H1 (cell line): ENCODE results near the gene GAPDH. TPM values are rescaled to one million over a fixed set of nuclear protein-coding genes. Genes with fewer than 3 reads are reported as not detected.

ENCODE experiments used
- CTCF ChIA-PET: fragments of 300-600 bp; sonication (Branson Sonifier 250); formaldehyde crosslinking; loops from one replicate; lab custom pipeline; 2021; ENCODE audit not compliant: partially characterized antibody; lab: Charles Lee
- POLR2A ChIA-PET: fragments of 300-600 bp; sonication (Branson Sonifier 250); formaldehyde crosslinking; loops from one replicate; lab custom pipeline; 2021; ENCODE audit warnings: inconsistent platforms; ENCODE audit not compliant: partially characterized antibody; lab: Charles Lee
- DNase-seq, 2 experiments: peaks; one replicate each; pipeline versions ENCODE4 v3.0.0 to v3.0.0-alpha.2; 2010 to 2022; ENCODE audit warnings: low spot score in 2 of 2, low read depth in 1 of 2, mixed read lengths in 1 of 2
- FAIRE-seq: peaks from 2 replicates; lab custom pipeline; 2011; peaks lifted over from hg19 to GRCh38; lab: Jason Lieb, UNC
- H2AFZ ChIP-seq: 2 replicates; pipeline ENCODE4 v1.8.1; 2012; ENCODE audit warnings: low read length, inconsistent platforms
- H2AK5ac ChIP-seq: 2 replicates; pipeline ENCODE4 v1.6.1; 2013; ENCODE audit warnings: low read depth, low read length
- H2BK120ac ChIP-seq: replicated peaks from 2 replicates; pipeline ENCODE3; 2013; ENCODE audit warnings: low read depth, low read length, inconsistent platforms
- H2BK12ac ChIP-seq: 2 replicates; pipeline ENCODE4 v1.6.1; 2013; ENCODE audit warnings: low read depth, low read length
- H2BK15ac ChIP-seq: 2 replicates; pipeline ENCODE4 v1.6.1; 2013; ENCODE audit warnings: low read length
- H2BK20ac ChIP-seq: 2 replicates; pipeline ENCODE4 v1.6.1; 2013; ENCODE audit warnings: low read length
- H2BK5ac ChIP-seq: 2 replicates; pipeline ENCODE4 v1.6.1; 2013; ENCODE audit warnings: low read depth, low read length
- H3K14ac ChIP-seq: 2 replicates; pipeline ENCODE4 v1.6.1; 2013; ENCODE audit warnings: inconsistent platforms; ENCODE audit not compliant: insufficient read length
- H3K18ac ChIP-seq: 2 replicates; pipeline ENCODE4 v1.6.1; 2013; ENCODE audit warnings: low read length; ENCODE audit errors: extremely low read depth
- H3K23ac ChIP-seq: 2 replicates; pipeline ENCODE4 v1.6.1; 2013; ENCODE audit warnings: inconsistent platforms; ENCODE audit not compliant: insufficient read length
- H3K23me2 ChIP-seq: 2 replicates; pipeline ENCODE4 v1.6.1; 2013; ENCODE audit warnings: low read depth, low read length
- H3K27ac ChIP-seq: 2 replicates; pipeline ENCODE4 v1.6.1; 2011; ENCODE audit warnings: low read depth, low read length, inconsistent platforms
- H3K27me3 ChIP-seq, 4 experiments: replicated peaks in 1 of 4; 1 replicate in 1 of 4; 2 replicates in 3 of 4; pipeline versions ENCODE4 v1.6.1 to v1.8.1; 2011 to 2013; ENCODE audit warnings: low read length in 3 of 4, mild to moderate bottlenecking in 3 of 4, inconsistent platforms in 2 of 4, mixed read lengths in 2 of 4, moderate library complexity in 1 of 4; ENCODE audit not compliant: control insufficient read depth in 3 of 4, insufficient read depth in 3 of 4; ENCODE audit errors: extremely low read depth in 1 of 4
- H3K36me3 ChIP-seq, 4 experiments: 2 replicates each; pipeline versions ENCODE4 v1.6.1 to v1.8.1; 2011 to 2013; ENCODE audit warnings: mild to moderate bottlenecking in 4 of 4, low read length in 3 of 4, moderate library complexity in 2 of 4, control low read depth in 1 of 4, inconsistent platforms in 1 of 4; ENCODE audit not compliant: insufficient read depth in 4 of 4, control insufficient read depth in 2 of 4
- H3K4ac ChIP-seq: replicated peaks from 2 replicates; pipeline ENCODE3; 2013; ENCODE audit warnings: low read length, low read depth, mixed read lengths, inconsistent platforms; ENCODE audit not compliant: insufficient read length
- H3K4me1 ChIP-seq, 4 experiments: replicated peaks in 1 of 4; 1 replicate in 1 of 4; 2 replicates in 3 of 4; pipeline versions ENCODE4 v1.6.1 to v1.8.1; 2011 to 2013; ENCODE audit warnings: low read length in 3 of 4, inconsistent platforms in 2 of 4, mixed read lengths in 1 of 4; ENCODE audit not compliant: insufficient read depth in 4 of 4, control insufficient read depth in 3 of 4
- H3K4me2 ChIP-seq, 2 experiments: 2 replicates each; pipeline versions ENCODE4 v1.6.1 to v1.8.1; 2011 to 2013; ENCODE audit warnings: low read depth in 2 of 2, low read length in 2 of 2, control low read depth in 1 of 2, inconsistent platforms in 1 of 2, mild to moderate bottlenecking in 1 of 2; ENCODE audit not compliant: insufficient read depth in 1 of 2
- H3K4me3 ChIP-seq, 4 experiments: fragments of 200-600, 300-600 bp in 1 of 4; sonication (generic), shearing (Covaris generic), sonication (Bioruptor Twin) in 1 of 4; 2 replicates each; pipeline versions ENCODE4 v1.5.1 to v1.8.1; 2011 to 2016; ENCODE audit warnings: low read length in 4 of 4, low read depth in 3 of 4, control low read depth in 2 of 4, inconsistent platforms in 2 of 4, mild to moderate bottlenecking in 2 of 4, mixed read lengths in 1 of 4, moderate library complexity in 1 of 4; ENCODE audit not compliant: insufficient read depth in 2 of 4; ENCODE audit errors: extremely low read depth in 1 of 4
- H3K56ac ChIP-seq: replicated peaks from 2 replicates; pipeline ENCODE3; 2013; ENCODE audit warnings: low read depth, mild to moderate bottlenecking, mixed read lengths, low read length, inconsistent platforms; ENCODE audit not compliant: insufficient read length
- H3K79me1 ChIP-seq: 2 replicates; pipeline ENCODE4 v1.6.1; 2013; ENCODE audit warnings: low read depth, low read length, control low read depth
- H3K79me2 ChIP-seq, 2 experiments: 2 replicates each; pipeline versions ENCODE4 v1.6.1 to v1.8.1; 2012 to 2013; ENCODE audit warnings: low read length in 2 of 2, mild to moderate bottlenecking in 2 of 2, inconsistent platforms in 1 of 2; ENCODE audit not compliant: insufficient read depth in 2 of 2, control insufficient read depth in 1 of 2
- H3K9ac ChIP-seq, 4 experiments: replicated peaks in 1 of 4; 1 replicate in 1 of 4; 2 replicates in 3 of 4; pipeline versions ENCODE4 v1.6.1 to v1.8.1; 2011 to 2013; ENCODE audit warnings: low read depth in 3 of 4, low read length in 3 of 4, control low read depth in 2 of 4, mild to moderate bottlenecking in 2 of 4, moderate library complexity in 2 of 4, inconsistent platforms in 1 of 4; ENCODE audit errors: extremely low read depth in 1 of 4
- H3K9me3 ChIP-seq, 2 experiments: 2 replicates each; pipeline versions ENCODE4 v1.6.1 to v1.8.1; 2012 to 2013; ENCODE audit warnings: mild to moderate bottlenecking in 2 of 2, moderate library complexity in 2 of 2, control low read depth in 1 of 2, inconsistent platforms in 1 of 2, low read depth in 1 of 2, low read length in 1 of 2, mixed read lengths in 1 of 2; ENCODE audit not compliant: insufficient read depth in 2 of 2
- H4K20me1 ChIP-seq, 2 experiments: replicated peaks in 1 of 2; 2 replicates each; pipeline versions ENCODE3 to v1.8.1; 2011 to 2013; ENCODE audit warnings: inconsistent platforms in 2 of 2, low read length in 2 of 2, mild to moderate bottlenecking in 1 of 2; ENCODE audit not compliant: insufficient read depth in 2 of 2, control insufficient read depth in 1 of 2
- H4K5ac ChIP-seq: 2 replicates; pipeline ENCODE4 v1.6.1; 2013; ENCODE audit warnings: low read length, low read depth, mixed read lengths, inconsistent platforms; ENCODE audit not compliant: insufficient read length
- H4K8ac ChIP-seq: 2 replicates; pipeline ENCODE4 v1.8.0; 2013; ENCODE audit warnings: mild to moderate bottlenecking, moderate library complexity, low read length, inconsistent platforms; ENCODE audit not compliant: insufficient read depth; ENCODE audit errors: extremely low read depth
- H4K91ac ChIP-seq: replicated peaks from 2 replicates; pipeline ENCODE3; 2013; ENCODE audit warnings: low read length, mixed read lengths, inconsistent platforms; ENCODE audit not compliant: insufficient read length
- CHD2 ChIP-seq: IDR thresholded peaks from 2 replicates; pipeline ENCODE4 v1.6.1; 2012; ENCODE audit warnings: low read length, improper control_type of control experiment
- CTBP2 ChIP-seq: IDR thresholded peaks from 2 replicates; pipeline ENCODE4 v1.7.0; 2011; ENCODE audit warnings: borderline replicate concordance, mild to moderate bottlenecking, moderate library complexity, mixed read lengths, low read length; ENCODE audit not compliant: insufficient read depth, insufficient read length
- EP300 ChIP-seq, 2 experiments: IDR thresholded peaks; 1 replicate in 1 of 2; 2 replicates in 1 of 2; pipeline ENCODE4 v1.6.1; 2011 to 2012; ENCODE audit warnings: low read depth in 2 of 2, low read length in 2 of 2, mild to moderate bottlenecking in 2 of 2, borderline replicate concordance in 1 of 2, inconsistent platforms in 1 of 2, moderate library complexity in 1 of 2
- GTF2F1 ChIP-seq: IDR thresholded peaks from 2 replicates; pipeline ENCODE4 v1.6.1; 2012; ENCODE audit warnings: low read depth, low read length, improper control_type of control experiment, borderline replicate concordance
- JUND ChIP-seq: IDR thresholded peaks from 2 replicates; pipeline ENCODE4 v1.6.1; 2011; ENCODE audit warnings: mild to moderate bottlenecking, improper control_type of control experiment, low read length
- NRF1 ChIP-seq: IDR thresholded peaks from 2 replicates; pipeline ENCODE4 v1.6.1; 2011; ENCODE audit warnings: mild to moderate bottlenecking, low read depth, low read length, improper control_type of control experiment
- SAP30 ChIP-seq: fragments of 300-600 bp; sonication (generic); IDR thresholded peaks from 2 replicates; pipeline ENCODE4 v1.7.1; 2012; ENCODE audit warnings: low read length, moderate library complexity, mild to moderate bottlenecking, inconsistent platforms; ENCODE audit not compliant: insufficient read depth, insufficient replicate concordance
- TBP ChIP-seq: IDR thresholded peaks from 2 replicates; pipeline ENCODE4 v1.6.1; 2011; ENCODE audit warnings: low read depth, low read length, improper control_type of control experiment
- TEAD4 ChIP-seq: IDR thresholded peaks from 2 replicates; pipeline ENCODE4 v1.6.1; 2012; ENCODE audit warnings: low read depth, low read length, inconsistent platforms, mixed read lengths
- WGBS, 2 experiments: shearing (Covaris generic) in 1 of 2; methylation state at CpG; one replicate each; pipeline versions ENCODE4 v1.1.6 to v1.1.7; 2013 to 2015; ENCODE audit warnings: low lambda C conversion rate in 2 of 2, mixed read lengths in 2 of 2, inconsistent platforms in 1 of 2, low coverage in 1 of 2, missing lambda C conversion rate in 1 of 2; ENCODE audit not compliant: insufficient replicate concordance in 2 of 2, insufficient coverage in 1 of 2, insufficient read length in 1 of 2; ENCODE audit errors: extremely low coverage in 1 of 2, missing lambda C conversion rate in 1 of 2; 5-methylcytosine and 5-hydroxymethylcytosine counted together
- polyA plus RNA-seq, 7 experiments: library from polyadenylated mRNA; depleted of rRNA in 3 of 7; stranded (reverse) in 5 of 7; unstranded in 2 of 7; fragments of >200 nt in 5 of 7; fragments of 200-250 nt in 2 of 7; gene quantifications; 1 replicate in 5 of 7; 2 replicates in 1 of 7; 4 replicates in 1 of 7; pipeline versions ENCODE4 v1.2.1 to v1.2.3, GENCODE V29; 2011 to 2013; ENCODE audit warnings: missing spikeins in 2 of 7, mixed read lengths in 2 of 7
- total RNA-seq: library from RNA; stranded (reverse); fragmentation: NEBNext Ultra II Directional; extraction: Animal tissue kit (Norgen Biotek cat#: 25700); gene quantifications from 2 replicates; pipeline ENCODE4 v1.2.1, GENCODE V29; 2021
- TF ChIP-seq, protein P1 (sequence below): IDR thresholded peaks from 2 replicates; pipeline ENCODE4 v1.6.1; 2011; ENCODE audit warnings: low read depth, mild to moderate bottlenecking, low read length; ENCODE audit not compliant: insufficient read depth
- TF ChIP-seq, protein P2 (sequence below): IDR thresholded peaks from 2 replicates; pipeline ENCODE4 v1.6.1; 2012; ENCODE audit warnings: low read length, inconsistent platforms

The GAPDH gene
- total and polyA plus RNA-seq, 2 of the 8 experiments (the other 6 are each of a cell fraction or from before 2014, with no cell fraction given) = 5,175 to 15,878 TPM

DNA sequence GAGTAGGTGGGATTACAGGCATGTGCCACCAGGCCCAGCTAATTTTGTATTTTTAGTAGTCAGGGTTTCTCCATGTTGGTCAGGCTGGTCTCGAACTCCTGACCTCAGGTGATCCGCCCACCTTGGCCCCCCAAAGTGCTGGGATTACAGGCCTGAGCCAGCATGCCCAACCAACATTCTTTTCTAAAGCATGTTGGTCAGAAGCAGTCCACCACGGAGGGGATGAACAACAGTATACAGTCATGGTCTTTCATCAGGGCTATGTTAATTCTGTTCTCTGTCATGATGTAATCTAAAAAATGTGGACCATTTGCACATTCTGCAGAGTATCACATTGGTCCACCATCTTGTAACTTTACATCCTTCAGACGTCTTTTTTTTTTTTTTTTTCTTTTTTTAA is 44.9 kb upstream of the GAPDH start:
- Histone ChIP-seq H3K14ac (no peak overlapping the region), H3K79me1 (no peaks in the 10 kb centered on the region; the same call in 1 of the 2 replicates), H3K27ac (no peak overlapping the region), H3K36me3 (peaks cover 0 to 10% (median 0%) of the 10 kb centered on the region in 4 experiments; a peak in 2 of 8 replicates), H2AFZ (no peak overlapping the region), H2BK12ac (no peak overlapping the region), H2BK15ac (no peak overlapping the region), H2BK120ac (no peak overlapping the region), H4K8ac (no peak overlapping the region), H3K23ac (no peak overlapping the region), H3K23me2 (peaks cover 7% of the 10 kb centered on the region), H3K4me1 (peaks cover 0 to 6% (median 1%) of the 10 kb centered on the region in 4 experiments; a peak in 3 of 7 replicates), H2BK20ac (no peak overlapping the region), H3K18ac (no peak overlapping the region), H3K4me2 (no peak overlapping the region), H3K27me3 (no peaks in the 10 kb centered on the region), H2AK5ac (no peak overlapping the region), H3K56ac (no peak overlapping the region), H3K79me2 (peaks cover 0 to 17% of the 10 kb centered on the region in 2 experiments; a peak in 3 of 4 replicates), H4K5ac (no peak overlapping the region), H3K9me3 (no peaks in the 10 kb centered on the region), H3K9ac (no peak overlapping the region), H3K4me3 (no peak overlapping the region), H4K20me1 (no peaks in the 10 kb centered on the region), H3K4ac (no peak overlapping the region), H2BK5ac (no peak overlapping the region), H4K91ac (no peak overlapping the region)
- ChIA-PET CTCF (interaction anchor here (1.5 kb wide), 1 partner anchor 65 kb away, joined by 5 read pairs; no protein-coding TSS in a partner anchor), POLR2A (interaction anchor here (0.7 to 3.7 kb wide), 5 partner anchors 11 to 161 kb away, joined by 3 to 18 read pairs (median 9); partner anchors contain the start of genes GAPDH and VAMP1)
- 92% methylated on average over 3 of the region's 4 CpGs; no CpG with 5 or more reads in 1 of the 2 experiments for WGBS, 2 experiments
- FAIRE-seq (no peak), DNase-seq (no peak)
- TF ChIP-seq JUND (no peak), SAP30 (no peak), CTBP2 (no peak), TBP (no peak), NRF1 (no peak), GTF2F1 (no peak), EP300 (IDR thresholded peaks at IDR 0.05; ENCODE audit: borderline replicate concordance in 1 of 2, low read depth in 2 of 2, low read length in 2 of 2) (no peak), TEAD4 (no peak), CHD2 (no peak)
- TF ChIP-seq, protein P1, sequence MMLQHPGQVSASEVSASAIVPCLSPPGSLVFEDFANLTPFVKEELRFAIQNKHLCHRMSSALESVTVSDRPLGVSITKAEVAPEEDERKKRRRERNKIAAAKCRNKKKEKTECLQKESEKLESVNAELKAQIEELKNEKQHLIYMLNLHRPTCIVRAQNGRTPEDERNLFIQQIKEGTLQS = no peak
- TF ChIP-seq, protein P2, sequence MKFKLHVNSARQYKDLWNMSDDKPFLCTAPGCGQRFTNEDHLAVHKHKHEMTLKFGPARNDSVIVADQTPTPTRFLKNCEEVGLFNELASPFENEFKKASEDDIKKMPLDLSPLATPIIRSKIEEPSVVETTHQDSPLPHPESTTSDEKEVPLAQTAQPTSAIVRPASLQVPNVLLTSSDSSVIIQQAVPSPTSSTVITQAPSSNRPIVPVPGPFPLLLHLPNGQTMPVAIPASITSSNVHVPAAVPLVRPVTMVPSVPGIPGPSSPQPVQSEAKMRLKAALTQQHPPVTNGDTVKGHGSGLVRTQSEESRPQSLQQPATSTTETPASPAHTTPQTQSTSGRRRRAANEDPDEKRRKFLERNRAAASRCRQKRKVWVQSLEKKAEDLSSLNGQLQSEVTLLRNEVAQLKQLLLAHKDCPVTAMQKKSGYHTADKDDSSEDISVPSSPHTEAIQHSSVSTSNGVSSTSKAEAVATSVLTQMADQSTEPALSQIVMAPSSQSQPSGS = no peak
